GM21619 (cell line): Measurements from ENCODE around the gene CD247.

ENCODE experiments used
- ATAC-seq: cut with Tn5 transposase; IDR thresholded peaks from one replicate; pipeline ENCODE4 v1.9.1; 2021; ENCODE audit not compliant: unreplicated experiment

Gene CD247

GRCh38 chr1:167463875-167464575, 54.3 kb downstream of the CD247 start:
- no peak for ATAC-seq

- no peak for ATAC-seq
Observed at GRCh38 chr1:167463080-167463479, 55.2 kb downstream of the CD247 start.

- ATAC-seq: no peak
Observed at GRCh38 chr1:167462341-167462740, 56.0 kb downstream of the CD247 start.

GRCh38 chr1:167460836-167461235, 57.5 kb downstream of the CD247 start:
- ATAC-seq: no peak

GRCh38 chr1:167457936-167458584, 60.3 kb downstream of the CD247 start:
- no peak for ATAC-seq

GRCh38 chr1:167456926-167457325, 61.4 kb downstream of the CD247 start:
- no peak for ATAC-seq

- ATAC-seq: no peak
Observed at GRCh38 chr1:167456524-167456923, 61.8 kb downstream of the CD247 start.

GRCh38 chr1:167455786-167456446, 62.4 kb downstream of the CD247 start:
- peak; percentile 34 for ATAC-seq

- peak; percentile 59 for ATAC-seq
Observed at GRCh38 chr1:167454894-167455785, 63.2 kb downstream of the CD247 start.

GRCh38 chr1:167454304-167454893, 63.9 kb downstream of the CD247 start:
- ATAC-seq: no peak

GRCh38 chr1:167453123-167453522, 65.2 kb downstream of the CD247 start:
- ATAC-seq: no peak

GRCh38 chr1:167452483-167452882, 65.8 kb downstream of the CD247 start:
- no peak for ATAC-seq

- no peak for ATAC-seq
Observed at GRCh38 chr1:167450843-167451242, 67.5 kb downstream of the CD247 start.

GRCh38 chr1:167447521-167448136, 70.7 kb downstream of the CD247 start:
- ATAC-seq: peak; percentile 69

- ATAC-seq: no peak
Observed at GRCh38 chr1:167446966-167447365, 71.4 kb downstream of the CD247 start.

- ATAC-seq: no peak
Observed at GRCh38 chr1:167443757-167444156, 74.6 kb downstream of the CD247 start.

- ATAC-seq: no peak
Observed at GRCh38 chr1:167442854-167443565, 75.3 kb downstream of the CD247 start.

GRCh38 chr1:167442142-167442848, 76.0 kb downstream of the CD247 start:
- peak; percentile 83 for ATAC-seq

GRCh38 chr1:167441222-167441621, 77.1 kb downstream of the CD247 start:
- no peak for ATAC-seq
